HL-60/S4 treated with phorbol 12-myristate 13-acetate at 8.2 ng/mL for 4 days and 3 days (cell line): ENCODE results near the gene TBC1D22A.

ENCODE experiments used
- in situ Hi-C: fragments of 300-500 bp; cut with MboI; formaldehyde crosslinking; loops from 2 replicates; pipeline ENCODE4 v1.15.0; 2022; ENCODE audit warnings: low sequenced_read_pairs

The TBC1D22A gene

GRCh38 chr22:46983046-46983445 lies 220.6 kb downstream of the TBC1D22A start:
- in situ Hi-C loops, result no loop called here

- in situ Hi-C loops, result no loop called here
These were observed 222.5 kb downstream of the TBC1D22A start for GRCh38 chr22:46984751-46985506.

- in situ Hi-C loops, result no loop called here
These were observed 223.0 kb downstream of the TBC1D22A start for GRCh38 chr22:46985507-46985882.

DNA sequence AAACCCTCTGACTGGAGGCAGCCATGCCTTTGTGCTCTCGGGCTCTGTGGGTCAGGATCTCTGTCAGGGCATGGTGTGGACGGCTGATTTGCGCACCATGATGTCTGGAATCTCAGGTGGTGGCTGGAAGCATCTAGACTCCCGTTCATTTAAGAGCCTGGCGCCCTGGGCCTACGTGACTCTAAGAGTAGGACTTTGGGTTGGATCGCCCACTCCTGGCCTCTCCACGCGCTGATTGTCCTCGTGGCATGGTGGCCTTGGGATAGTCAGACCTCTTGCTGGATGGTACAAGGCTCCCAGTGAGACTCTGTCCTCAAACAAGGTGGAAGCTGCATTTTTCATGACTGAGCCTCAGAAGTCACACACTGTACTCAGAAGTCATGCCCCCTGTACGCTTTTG lies 224.3 kb downstream of the TBC1D22A start:
- in situ Hi-C loops, result no loop called here

GRCh38 chr22:46990937-46991550 lies 228.6 kb downstream of the TBC1D22A start:
- in situ Hi-C loops, result no loop called here

DNA sequence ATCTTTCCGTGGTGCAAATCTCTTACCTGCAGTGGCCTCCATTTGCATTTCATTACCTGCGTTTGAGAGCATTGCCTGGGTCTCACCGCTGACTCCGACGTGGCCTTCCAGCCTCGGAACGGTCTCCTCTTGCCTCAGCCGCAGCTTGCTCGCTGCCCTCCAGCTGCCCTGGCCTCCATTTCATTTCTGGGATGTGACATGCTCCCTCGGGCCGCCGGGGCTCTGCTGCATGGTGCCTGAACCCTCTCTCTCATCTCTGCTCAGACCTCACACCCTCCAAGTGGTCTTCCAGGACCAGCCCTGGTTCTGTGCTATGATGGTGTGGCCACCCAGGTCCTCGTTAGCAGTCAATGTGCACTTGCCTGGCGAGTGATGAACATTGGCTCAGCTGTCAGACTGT lies 229.2 kb downstream of the TBC1D22A start:
- in situ Hi-C loops, result no loop called here

DNA sequence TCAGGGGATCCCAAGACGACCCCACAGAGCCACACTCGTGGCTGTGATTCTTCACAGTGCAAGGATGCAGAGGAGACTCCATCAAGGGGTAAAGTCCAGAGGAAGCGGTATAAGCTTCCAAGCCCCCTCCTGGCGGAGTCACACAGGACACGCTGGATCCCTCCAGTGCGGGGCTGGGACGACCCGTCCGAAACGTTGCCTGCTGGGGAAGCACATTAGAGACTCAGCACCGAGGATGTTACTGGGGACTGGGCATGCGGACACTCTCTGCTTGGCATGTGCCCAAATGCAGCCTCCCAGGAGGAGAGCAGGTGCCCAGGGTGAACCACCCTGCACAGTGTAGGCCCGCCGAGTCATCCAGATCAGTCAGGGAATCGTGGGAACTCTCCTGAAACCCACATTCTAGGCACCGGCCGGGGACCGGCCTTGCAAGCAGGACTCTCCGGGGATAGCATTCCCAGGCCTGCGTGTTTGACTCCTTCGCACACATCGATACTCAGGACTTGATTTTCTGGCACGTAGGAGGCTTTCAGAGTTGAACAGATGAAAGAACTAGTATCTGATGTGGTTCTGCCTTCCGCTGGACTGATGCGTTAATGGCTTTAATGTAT lies 229.8 kb downstream of the TBC1D22A start:
- in situ Hi-C loops, result no loop called here

DNA sequence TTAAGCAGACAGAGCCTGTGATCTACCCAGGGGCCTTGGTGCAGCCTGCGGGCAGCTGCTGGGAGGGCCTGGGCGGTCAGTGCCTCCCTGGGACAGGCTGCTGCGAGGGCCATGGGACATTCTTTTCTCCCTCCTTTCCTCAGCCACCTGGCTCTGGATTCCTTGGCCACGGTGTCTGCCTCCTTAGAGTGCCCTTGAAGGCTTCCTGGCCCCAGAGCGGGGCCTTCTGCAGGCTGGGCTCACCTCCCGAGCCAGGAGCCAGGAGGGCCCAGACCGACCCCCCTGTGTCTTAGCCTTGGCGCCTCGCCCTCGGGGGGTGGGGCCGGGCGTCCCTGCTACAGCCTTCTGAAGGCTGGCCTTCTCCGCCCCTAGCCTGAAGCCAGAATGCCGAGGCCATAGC lies 231.2 kb downstream of the TBC1D22A start:
- in situ Hi-C loops, result no loop called here

DNA sequence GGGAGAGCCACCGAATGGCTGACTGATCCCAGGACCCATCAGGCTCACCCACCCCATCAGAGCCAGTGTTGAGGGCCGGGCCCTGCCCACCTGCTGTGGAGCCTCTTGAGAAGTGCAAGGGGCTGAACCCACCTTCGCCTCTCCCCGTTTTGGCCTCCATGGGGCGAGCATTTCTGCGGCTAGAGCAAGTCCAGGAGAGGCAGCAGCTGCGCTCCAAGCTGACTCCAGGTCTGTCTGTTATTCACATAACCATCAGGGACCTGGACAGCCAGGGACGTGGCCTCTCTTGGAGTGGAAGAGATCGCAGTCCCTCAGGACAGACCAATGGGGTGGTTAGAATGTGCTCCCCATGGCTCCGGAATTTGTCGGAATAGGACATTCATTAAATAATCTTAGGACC lies 231.8 kb downstream of the TBC1D22A start:
- in situ Hi-C loops, result no loop called here

- in situ Hi-C loops, result no loop called here
These were observed 232.5 kb downstream of the TBC1D22A start for GRCh38 chr22:46994983-46995382.

GRCh38 chr22:46995501-46996360 lies 233.3 kb downstream of the TBC1D22A start:
- in situ Hi-C loops, result no loop called here

- in situ Hi-C loops, result no loop called here
These were observed 234.3 kb downstream of the TBC1D22A start for GRCh38 chr22:46996595-46997310.

DNA sequence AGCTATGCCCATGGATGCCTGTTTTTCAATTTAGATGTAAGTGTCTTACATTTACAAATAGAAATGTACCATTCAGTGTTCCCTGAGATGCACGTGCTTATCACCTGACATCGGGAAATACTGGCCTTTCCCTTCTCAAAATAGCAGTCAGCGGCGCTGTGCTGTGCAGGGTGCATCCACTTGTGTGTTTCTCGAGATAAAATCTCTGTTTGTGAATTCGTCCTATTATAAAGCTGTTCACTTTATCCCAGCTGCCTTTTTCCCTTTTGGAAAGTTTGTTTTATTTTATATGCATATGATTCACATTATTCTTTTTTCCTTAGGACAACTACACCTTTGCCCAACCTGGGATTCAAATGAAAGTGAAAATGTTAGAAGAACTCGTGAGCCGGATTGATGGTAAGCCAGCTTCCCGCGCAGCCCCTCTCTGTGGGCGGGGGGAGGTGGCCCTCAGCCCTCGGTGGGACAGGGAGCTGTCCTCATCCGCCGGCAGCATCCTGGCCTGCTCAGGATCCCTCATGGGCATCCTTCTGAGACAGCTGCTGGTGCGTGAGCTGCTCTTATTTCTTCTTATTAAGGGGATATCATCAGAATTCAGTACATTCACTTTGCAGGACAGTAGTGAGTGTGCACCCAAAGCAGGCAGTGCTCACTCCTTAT lies 235.0 kb downstream of the TBC1D22A start:
- in situ Hi-C loops, result no loop called here

- in situ Hi-C loops, result no loop called here
These were observed 235.9 kb downstream of the TBC1D22A start for GRCh38 chr22:46998331-46998730.

- in situ Hi-C loops, result no loop called here
These were observed 237.8 kb downstream of the TBC1D22A start for GRCh38 chr22:47000256-47000655.

DNA sequence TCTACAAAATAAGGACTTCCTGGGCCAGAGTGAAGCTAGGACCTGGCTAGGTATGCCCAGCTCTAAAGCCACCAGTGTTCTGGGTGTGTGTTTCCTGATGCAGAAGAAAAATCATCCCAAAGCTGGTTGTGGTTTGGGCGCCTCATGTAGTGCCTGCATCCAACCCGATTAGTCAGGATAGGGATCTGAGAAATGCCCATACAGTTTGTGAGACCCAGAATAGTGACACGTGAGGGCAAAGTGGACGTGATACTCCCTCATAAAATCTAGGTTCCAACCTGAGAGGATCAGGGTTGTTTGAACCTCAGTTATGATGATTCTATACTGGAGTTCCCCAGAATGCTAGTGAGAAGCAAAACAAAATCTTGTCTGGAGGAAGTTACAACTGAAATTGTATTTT lies 238.4 kb downstream of the TBC1D22A start:
- in situ Hi-C loops, result no loop called here

- in situ Hi-C loops, result no loop called here
These were observed 238.8 kb downstream of the TBC1D22A start for GRCh38 chr22:47001288-47001687.

DNA sequence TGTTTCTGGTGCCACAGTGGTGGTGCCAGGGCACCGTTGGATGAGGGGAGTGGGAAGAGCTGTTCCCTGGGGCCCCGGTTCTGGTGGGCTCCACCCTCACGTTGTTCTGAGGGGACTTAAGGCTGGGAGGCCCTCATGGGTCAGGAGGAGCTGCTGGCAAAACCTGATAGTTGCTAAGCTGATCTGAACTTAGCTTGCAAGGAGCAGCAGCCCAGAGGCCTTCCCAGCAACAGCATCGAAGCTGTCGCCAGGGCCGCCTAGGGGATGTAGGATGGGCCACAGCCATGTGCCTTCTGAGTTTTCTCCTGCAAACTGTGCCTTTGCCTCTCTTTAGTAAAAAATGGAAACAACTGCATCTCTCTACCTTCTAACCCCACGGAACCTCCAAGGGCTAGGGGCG lies 240.2 kb downstream of the TBC1D22A start:
- in situ Hi-C loops, result no loop called here

DNA sequence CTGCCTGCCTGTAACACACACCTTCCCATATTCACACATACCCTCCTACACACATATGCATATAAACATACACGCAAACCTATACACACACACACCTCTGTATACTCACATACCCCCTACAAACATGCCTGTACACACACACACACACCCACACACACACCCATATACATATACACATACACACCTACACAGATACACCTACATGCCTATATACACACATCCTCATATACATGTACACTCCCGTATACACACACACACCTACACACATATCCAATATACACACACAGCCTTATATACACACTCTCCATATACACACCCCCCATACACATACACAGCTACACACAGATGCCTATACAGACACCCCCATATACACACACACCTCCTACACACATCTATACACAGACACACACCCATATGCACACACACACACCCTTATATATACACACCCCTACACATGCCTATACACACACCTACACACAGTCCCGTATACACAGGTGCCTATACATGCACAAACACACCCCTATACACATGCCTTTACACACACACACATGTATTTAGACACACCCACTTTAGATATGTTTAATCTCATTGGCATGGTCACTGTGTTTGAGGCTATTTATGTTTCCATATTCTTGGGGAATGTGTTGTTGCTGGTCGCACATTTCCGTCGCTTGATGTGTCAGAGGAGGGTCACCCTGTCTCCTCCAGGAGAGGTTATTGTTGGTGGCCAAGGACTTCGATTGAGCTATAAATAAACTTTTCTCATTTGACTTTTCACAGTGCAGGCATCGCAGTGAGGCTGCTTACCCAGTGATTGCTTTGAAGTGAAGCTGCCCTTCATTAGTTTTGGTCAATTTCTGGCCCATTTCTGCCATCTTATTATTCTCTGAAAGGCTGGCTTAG lies 243.3 kb downstream of the TBC1D22A start:
- in situ Hi-C loops, result no loop called here
